SK-N-SH treated with all-trans-retinoic acid at 6 μM for 48 hours (cell line): ENCODE results near the gene CCDC87.
"Not testable (repeated sequence)": the region's sequence is repeated elsewhere in the genome, so short reads cannot be mapped to it uniquely, and the experiment has no call there.

Source experiments
- ATAC-seq: fragments of 200-7000 bp; cut with Tn5 transposase; 3 replicates; pipeline ENCODE4 v1.9.1; 2020; ENCODE audit warnings: mild to moderate bottlenecking, moderate library complexity
- BACH2 ChIP-seq: fragments of 250-450 bp; sonication (Bioruptor Pico); IDR thresholded peaks from 2 replicates; pipeline ENCODE4 v1.9.0; 2021; ENCODE audit warnings: mild to moderate bottlenecking, borderline replicate concordance
- CSDC2 ChIP-seq: fragments of 250-450 bp; sonication (Bioruptor Pico); IDR thresholded peaks from 2 replicates; pipeline ENCODE4 v1.5.0; 2020; ENCODE audit warnings: mild to moderate bottlenecking, moderate library complexity
- GLIS3 ChIP-seq: fragments of 250-450 bp; sonication (Bioruptor Pico); IDR thresholded peaks from 2 replicates; pipeline ENCODE4 v1.5.0; 2020; ENCODE audit warnings: mild to moderate bottlenecking, moderate library complexity
- ISL1 ChIP-seq: fragments of 250-450 bp; sonication (Bioruptor Pico); IDR thresholded peaks from 2 replicates; pipeline ENCODE4 v2.1.2; 2022; ENCODE audit warnings: mild to moderate bottlenecking, moderate library complexity
- OSR1 ChIP-seq: fragments of 250-450 bp; sonication (Bioruptor Pico); IDR thresholded peaks from 2 replicates; pipeline ENCODE4 v1.8.0; 2022; ENCODE audit warnings: moderate library complexity, mild to moderate bottlenecking, inconsistent platforms
- PATZ1 ChIP-seq: fragments of 250-450 bp; sonication (Bioruptor Pico); IDR thresholded peaks from 2 replicates; pipeline ENCODE4 v1.8.0; 2020; ENCODE audit warnings: mild to moderate bottlenecking, moderate library complexity, borderline replicate concordance
- PPARA ChIP-seq: fragments of 250-450 bp; sonication (Bioruptor Pico); IDR thresholded peaks from 2 replicates; pipeline ENCODE4 v1.5.0; 2020; ENCODE audit warnings: mild to moderate bottlenecking, borderline replicate concordance
- SNAI2 ChIP-seq: fragments of 250-450 bp; sonication (Bioruptor Pico); IDR thresholded peaks from 2 replicates; pipeline ENCODE4 v1.5.0; 2020; ENCODE audit warnings: mild to moderate bottlenecking, moderate library complexity
- TCF4 ChIP-seq: fragments of 250-450 bp; sonication (Bioruptor Pico); IDR thresholded peaks from 2 replicates; pipeline ENCODE4 v1.8.0; 2021; ENCODE audit warnings: mild to moderate bottlenecking, moderate library complexity, borderline replicate concordance
- TOX ChIP-seq: fragments of 250-450 bp; sonication (Bioruptor Pico); IDR thresholded peaks from 2 replicates; pipeline ENCODE4 v1.8.0; 2021; ENCODE audit warnings: mild to moderate bottlenecking, moderate library complexity, borderline replicate concordance
- TSHZ2 ChIP-seq: fragments of 250-450 bp; sonication (Bioruptor Pico); IDR thresholded peaks from 2 replicates; pipeline ENCODE4 v1.5.0; 2020; ENCODE audit warnings: mild to moderate bottlenecking, moderate library complexity
- ZFP3 ChIP-seq: fragments of 250-450 bp; sonication (Bioruptor Pico); IDR thresholded peaks from 2 replicates; pipeline ENCODE4 v1.5.0; 2020; ENCODE audit warnings: mild to moderate bottlenecking, moderate library complexity
- ZNF70 ChIP-seq: fragments of 450-650 bp; formaldehyde crosslinking; IDR thresholded peaks from 2 replicates; pipeline ENCODE4 v1.5.0; 2020; ENCODE audit warnings: mild to moderate bottlenecking, moderate library complexity
- ZNF8 ChIP-seq: fragments of 450-650 bp; formaldehyde crosslinking; IDR thresholded peaks from 2 replicates; pipeline ENCODE4 v1.5.0; 2020; ENCODE audit warnings: mild to moderate bottlenecking, moderate library complexity

The CCDC87 gene

GRCh38 chr11:66592457-66593302, at the start of gene CCDC87, which contains the start of gene CCS:
TSS of gene CCDC87 (minus strand) at chr11:66593063. CDS start at chr11:66593015, 48 bp downstream.
TSS of gene CCS (plus strand) at chr11:66593185. CDS start at chr11:66593262, 77 bp downstream.
- ATAC-seq = peak; percentile 99
- TF ChIP-seq BACH2 (CRISPR knock-in tag) (no peak), ZFP3 (CRISPR knock-in tag) (0 out of 2 replicates have a peak, but pooled peaks have one; percentile 33), PPARA (no peak), ZNF70 (CRISPR knock-in tag) (no peak), TSHZ2 (CRISPR knock-in tag) (peak; percentile 18; the same call in 1 of the 2 replicates)

GRCh38 chr11:66641834-66642233, 49.0 kb upstream of the CCDC87 start:
- no peak for ATAC-seq
- no peak for TF ChIP-seq OSR1 (CRISPR knock-in tag)
- TF ChIP-seq TOX (CRISPR knock-in tag) = no peak
- TF ChIP-seq TSHZ2 (CRISPR knock-in tag) = no peak
- peak; percentile 51 for TF ChIP-seq ISL1 (CRISPR knock-in tag)

GRCh38 chr11:66639814-66640340, 47.0 kb upstream of the CCDC87 start:
- not testable (repeated sequence) for ATAC-seq

GRCh38 chr11:66639066-66639813, 46.4 kb upstream of the CCDC87 start:
- TF ChIP-seq CSDC2 = no peak
- no peak for TF ChIP-seq SNAI2 (CRISPR knock-in tag)
- TF ChIP-seq ZNF8 (CRISPR knock-in tag) = no peak
- TF ChIP-seq GLIS3 (CRISPR knock-in tag) = no peak
- ATAC-seq = peak; percentile 1; the same call in 2 of the 3 replicates

GRCh38 chr11:66638177-66639065, 45.6 kb upstream of the CCDC87 start, which contains the start of gene RBM4:
TSS of gene RBM4 (plus strand) at chr11:66638703. CDS start at chr11:66639712, 1,009 bp downstream.
- no peak for TF ChIP-seq TCF4 (CRISPR knock-in tag)
- TF ChIP-seq SNAI2 (CRISPR knock-in tag) = 0 out of 2 replicates have a peak, but pooled peaks have one; percentile 8
- TF ChIP-seq GLIS3 (CRISPR knock-in tag) = 0 out of 2 replicates have a peak, but pooled peaks have one; percentile 55
- TF ChIP-seq PPARA = no peak
- 0 out of 2 replicates have a peak, but pooled peaks have one; percentile 39 for TF ChIP-seq PATZ1
- TF ChIP-seq CSDC2 = 0 out of 2 replicates have a peak, but pooled peaks have one; percentile 54
- peak; percentile 57; the same call in 1 of the 2 replicates for TF ChIP-seq ZFP3 (CRISPR knock-in tag)
- peak; percentile 96 for ATAC-seq
